ENCODE measurements around the gene PPP1R7.

GRCh38 chr2:241224018-241224850 lies 74.0 kb downstream of the PPP1R7 start:
- TF ChIP-seq EP300 (IDR thresholded peaks at IDR 0.05), result no peak
- TF ChIP-seq POLR2A (IDR thresholded peaks at IDR 0.05), result no peak
- TF ChIP-seq, protein P1, sequence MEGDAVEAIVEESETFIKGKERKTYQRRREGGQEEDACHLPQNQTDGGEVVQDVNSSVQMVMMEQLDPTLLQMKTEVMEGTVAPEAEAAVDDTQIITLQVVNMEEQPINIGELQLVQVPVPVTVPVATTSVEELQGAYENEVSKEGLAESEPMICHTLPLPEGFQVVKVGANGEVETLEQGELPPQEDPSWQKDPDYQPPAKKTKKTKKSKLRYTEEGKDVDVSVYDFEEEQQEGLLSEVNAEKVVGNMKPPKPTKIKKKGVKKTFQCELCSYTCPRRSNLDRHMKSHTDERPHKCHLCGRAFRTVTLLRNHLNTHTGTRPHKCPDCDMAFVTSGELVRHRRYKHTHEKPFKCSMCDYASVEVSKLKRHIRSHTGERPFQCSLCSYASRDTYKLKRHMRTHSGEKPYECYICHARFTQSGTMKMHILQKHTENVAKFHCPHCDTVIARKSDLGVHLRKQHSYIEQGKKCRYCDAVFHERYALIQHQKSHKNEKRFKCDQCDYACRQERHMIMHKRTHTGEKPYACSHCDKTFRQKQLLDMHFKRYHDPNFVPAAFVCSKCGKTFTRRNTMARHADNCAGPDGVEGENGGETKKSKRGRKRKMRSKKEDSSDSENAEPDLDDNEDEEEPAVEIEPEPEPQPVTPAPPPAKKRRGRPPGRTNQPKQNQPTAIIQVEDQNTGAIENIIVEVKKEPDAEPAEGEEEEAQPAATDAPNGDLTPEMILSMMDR (IDR thresholded peaks at IDR 0.05), result no peak
